Esophagus squamous epithelium (tissue), 4 donors: ENCODE measurements around the gene RAET1G.

ENCODE experiments used
- POLR2A ChIP-seq, 4 donors: fragments of 450-650 bp; IDR thresholded peaks; one replicate each; pipeline ENCODE4 v1.6.1; 2017; ENCODE audit warnings: antibody characterized with exemption in 4 of 4, mild to moderate bottlenecking in 4 of 4, moderate library complexity in 3 of 4
- TF ChIP-seq, protein P1 (sequence below), 6 experiments: fragments of 450-650 bp in 4 of 6; fragments of 200-600 bp in 2 of 6; sonication (generic) in 2 of 6; IDR thresholded peaks; one replicate each; pipeline ENCODE4 v1.5.1; 2016 to 2019; ENCODE audit warnings: antibody characterized with exemption in 6 of 6, mild to moderate bottlenecking in 4 of 6, moderate library complexity in 4 of 6

DNA sequence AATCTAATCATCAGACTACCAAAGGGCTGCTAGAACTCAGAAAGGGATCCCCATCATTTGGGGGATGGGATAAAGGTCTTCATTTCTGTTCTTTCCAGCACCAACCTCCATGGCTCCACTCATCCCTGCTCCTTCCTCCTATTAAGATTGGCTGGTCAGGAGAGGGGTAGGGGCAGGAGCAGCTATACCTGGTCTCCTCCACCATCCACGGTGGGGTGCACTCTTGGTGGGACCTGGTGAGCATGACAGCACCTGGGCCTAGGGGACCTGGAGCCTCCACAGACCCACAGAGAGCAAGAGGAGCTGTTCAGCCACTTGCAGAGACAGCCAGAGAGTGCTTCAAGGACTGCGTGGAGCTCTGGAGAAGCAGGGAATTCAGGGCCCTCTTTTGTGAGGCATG, 12.7 kb upstream of the RAET1G start:
- TF ChIP-seq, protein P1, sequence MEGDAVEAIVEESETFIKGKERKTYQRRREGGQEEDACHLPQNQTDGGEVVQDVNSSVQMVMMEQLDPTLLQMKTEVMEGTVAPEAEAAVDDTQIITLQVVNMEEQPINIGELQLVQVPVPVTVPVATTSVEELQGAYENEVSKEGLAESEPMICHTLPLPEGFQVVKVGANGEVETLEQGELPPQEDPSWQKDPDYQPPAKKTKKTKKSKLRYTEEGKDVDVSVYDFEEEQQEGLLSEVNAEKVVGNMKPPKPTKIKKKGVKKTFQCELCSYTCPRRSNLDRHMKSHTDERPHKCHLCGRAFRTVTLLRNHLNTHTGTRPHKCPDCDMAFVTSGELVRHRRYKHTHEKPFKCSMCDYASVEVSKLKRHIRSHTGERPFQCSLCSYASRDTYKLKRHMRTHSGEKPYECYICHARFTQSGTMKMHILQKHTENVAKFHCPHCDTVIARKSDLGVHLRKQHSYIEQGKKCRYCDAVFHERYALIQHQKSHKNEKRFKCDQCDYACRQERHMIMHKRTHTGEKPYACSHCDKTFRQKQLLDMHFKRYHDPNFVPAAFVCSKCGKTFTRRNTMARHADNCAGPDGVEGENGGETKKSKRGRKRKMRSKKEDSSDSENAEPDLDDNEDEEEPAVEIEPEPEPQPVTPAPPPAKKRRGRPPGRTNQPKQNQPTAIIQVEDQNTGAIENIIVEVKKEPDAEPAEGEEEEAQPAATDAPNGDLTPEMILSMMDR (IDR thresholded peaks at IDR 0.05) = no peak
- no peak for TF ChIP-seq POLR2A (IDR thresholded peaks at IDR 0.05)
